GM21367 (cell line): ENCODE data around the gene RALGPS2.
"Not testable (repeated sequence)": the region's sequence is repeated elsewhere in the genome, so short reads cannot be mapped to it uniquely, and the experiment has no call there.

Experiments used
- ATAC-seq: cut with Tn5 transposase; IDR thresholded peaks from one replicate; pipeline ENCODE4 v1.9.1; 2021; ENCODE audit not compliant: unreplicated experiment

RALGPS2 gene

DNA sequence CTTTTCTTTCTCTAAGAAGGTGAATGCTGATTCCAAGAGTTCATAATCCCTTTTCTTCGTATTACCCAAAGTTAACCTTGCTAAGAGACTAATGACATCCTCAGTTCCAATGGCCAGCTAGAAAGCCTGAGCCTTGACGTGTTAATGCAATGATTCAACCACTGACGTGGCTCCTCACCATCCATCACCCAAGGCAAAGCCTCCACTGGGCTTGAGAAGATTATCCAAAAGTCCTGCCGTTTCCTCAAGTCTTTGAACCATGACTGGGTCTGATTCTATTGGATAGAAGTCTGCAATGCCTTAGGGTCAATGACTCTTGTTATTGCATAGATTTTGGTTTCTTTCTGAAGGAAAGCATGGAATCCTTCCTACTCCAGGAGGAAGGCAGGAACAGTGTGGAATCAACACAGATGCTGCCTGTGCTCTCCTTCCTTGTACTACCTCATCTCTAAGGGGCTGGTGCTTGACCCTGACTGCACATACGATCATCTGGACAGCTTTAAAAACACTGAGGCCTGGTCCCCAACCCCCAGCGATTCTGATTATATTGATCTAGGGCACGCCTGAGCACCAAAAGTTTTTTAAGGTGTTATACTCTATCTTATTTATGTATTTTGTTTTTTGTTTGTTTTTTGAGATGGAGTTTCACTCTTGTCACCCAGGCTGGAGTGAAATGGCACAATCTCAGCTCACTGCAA lies 215.2 kb downstream of the RALGPS2 start:
- ATAC-seq = no peak

DNA sequence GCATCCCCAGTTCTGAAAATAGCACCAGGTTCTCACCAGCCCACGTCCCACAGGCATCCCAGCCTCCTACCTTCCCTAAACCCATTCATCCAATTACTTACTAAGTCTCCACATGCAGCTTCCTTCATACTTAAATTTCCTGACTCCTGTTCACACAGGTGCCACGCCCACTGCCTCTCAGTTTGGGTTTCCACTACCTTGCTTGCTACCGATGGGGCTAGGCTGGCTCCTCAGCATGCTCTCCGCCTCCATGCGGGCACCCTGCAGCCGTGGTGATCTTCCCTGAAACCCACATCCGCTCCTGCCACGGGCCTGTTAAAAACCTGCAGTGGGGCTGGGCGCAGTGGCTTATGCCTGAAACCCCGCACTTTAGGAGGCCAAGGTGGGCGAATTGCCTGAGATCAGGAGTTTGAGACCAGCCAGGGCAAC lies 216.2 kb downstream of the RALGPS2 start:
- no peak for ATAC-seq

DNA sequence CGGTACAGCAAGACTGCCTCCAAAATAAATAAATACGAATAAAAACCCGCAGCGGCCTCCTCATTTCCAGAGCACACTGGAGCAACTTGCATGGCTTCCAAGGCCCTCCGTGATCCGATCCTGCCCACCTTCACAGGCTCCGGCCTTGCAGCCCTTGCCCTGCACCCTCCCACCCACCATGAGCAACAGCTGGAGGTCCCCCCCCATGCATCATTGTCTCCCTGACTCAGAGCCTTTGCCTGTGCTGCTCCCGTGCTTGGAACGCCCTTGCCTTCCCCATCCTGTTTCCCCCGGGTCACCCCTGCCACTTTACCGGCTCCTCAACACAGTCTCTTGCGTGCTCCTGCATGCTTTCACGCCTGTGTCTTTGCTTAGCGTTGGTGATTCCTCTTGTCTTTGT lies 216.8 kb downstream of the RALGPS2 start:
- no peak for ATAC-seq

DNA sequence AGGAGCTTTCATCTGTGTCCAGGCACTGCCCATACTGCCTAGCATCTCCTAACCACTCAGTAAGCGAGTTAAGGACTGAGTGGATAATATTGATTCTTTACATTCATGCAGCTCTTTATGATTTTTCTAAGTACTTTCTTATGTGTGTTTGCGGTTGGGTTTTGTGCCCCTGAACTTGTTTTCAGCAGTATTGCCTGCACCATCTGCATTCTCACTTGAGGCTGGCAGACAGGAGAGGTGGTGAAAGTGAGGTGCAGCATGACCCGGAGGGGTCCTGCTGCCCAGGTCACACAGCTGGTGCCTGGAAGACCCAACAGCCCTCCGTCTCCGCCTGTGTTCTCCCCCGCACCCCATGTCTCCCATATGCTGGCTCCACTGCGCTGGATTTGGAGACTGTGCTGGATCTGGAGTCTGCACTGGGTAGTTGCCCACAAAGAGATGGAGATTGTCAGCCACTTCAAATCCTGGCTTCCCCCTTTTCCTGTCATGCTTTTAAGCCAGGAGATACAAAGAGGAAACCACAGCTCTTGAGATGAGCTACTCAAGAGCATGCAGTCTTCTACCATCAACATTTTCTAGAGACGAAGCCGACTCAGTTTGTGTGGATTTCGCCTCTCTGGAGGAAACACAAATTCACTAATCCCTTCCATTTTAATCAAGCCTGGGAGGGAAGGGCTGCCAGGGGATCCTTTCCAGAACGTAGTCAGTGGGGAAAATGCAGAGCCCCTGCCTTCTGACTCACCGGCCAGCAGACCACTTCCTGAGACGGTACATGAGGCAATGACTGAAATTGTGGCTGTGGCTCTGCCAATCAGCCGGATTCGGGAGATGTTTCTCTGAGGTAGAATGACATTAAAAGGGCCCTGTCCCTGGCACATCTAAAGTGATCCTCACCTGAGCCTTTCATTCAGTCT lies 217.5 kb downstream of the RALGPS2 start:
- no peak for ATAC-seq

DNA sequence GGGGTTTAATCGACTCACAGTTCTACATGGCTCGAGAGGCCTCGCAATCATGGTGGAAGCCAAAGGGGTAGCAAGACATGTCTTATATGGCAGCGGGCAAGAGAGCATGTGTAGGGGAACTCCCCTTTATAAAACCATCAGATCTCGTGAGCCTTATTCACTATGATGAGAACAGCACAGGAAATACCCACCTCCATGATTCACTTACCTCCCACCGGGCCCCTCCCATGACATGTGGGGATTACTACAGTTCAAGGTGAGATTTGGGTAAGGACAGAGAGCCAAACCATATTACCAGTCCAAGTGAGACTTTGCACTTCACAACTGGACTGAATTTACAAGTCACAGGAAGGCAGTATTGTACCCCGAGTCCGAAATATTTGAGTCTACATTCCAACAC lies 219.7 kb downstream of the RALGPS2 start:
- no peak for ATAC-seq

DNA sequence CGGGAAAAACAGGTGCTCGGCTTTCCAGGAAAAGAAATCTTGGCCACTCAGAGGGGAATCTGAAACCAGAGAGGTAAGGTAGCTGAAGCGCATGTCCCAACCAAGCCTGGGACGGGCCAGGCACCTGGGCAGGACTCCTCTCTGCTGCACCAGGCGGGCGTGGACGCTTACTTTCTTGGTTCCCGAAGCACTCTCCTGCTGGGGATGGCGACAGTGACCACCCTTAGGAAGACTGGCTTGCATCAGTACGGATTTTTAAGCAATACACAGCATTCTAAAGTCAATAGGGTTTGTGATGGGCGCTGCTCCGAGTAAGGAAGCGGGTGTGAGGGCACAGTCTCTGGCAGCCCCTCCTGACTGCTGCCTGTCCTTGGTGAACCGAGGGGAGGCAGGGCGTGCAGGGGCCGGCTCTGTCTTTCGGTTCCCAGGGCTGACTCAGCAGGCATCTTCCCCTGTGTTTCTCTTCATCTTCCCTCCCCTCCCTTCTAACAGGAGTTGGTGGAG lies 220.8 kb downstream of the RALGPS2 start:
- ATAC-seq = no peak

DNA sequence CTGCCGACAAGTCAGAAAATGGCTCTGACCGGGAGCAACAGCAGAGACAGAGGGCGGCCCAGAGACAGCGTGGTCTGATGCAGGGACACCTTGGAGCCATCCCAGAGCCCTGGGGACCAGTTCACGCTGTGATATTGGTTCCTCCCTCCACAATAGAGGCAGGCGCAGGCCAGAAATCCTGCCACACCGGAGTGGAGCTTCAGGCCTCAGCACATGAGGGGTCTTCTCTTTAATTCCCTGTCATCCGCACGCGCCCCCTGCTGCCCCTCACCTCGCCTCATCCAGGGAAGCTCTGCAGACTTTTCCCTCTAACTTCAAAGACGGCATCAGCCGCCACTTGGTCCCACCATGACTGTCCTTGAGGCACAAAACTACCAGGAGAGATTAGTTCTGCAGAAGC lies 221.4 kb downstream of the RALGPS2 start:
- ATAC-seq = no peak

DNA sequence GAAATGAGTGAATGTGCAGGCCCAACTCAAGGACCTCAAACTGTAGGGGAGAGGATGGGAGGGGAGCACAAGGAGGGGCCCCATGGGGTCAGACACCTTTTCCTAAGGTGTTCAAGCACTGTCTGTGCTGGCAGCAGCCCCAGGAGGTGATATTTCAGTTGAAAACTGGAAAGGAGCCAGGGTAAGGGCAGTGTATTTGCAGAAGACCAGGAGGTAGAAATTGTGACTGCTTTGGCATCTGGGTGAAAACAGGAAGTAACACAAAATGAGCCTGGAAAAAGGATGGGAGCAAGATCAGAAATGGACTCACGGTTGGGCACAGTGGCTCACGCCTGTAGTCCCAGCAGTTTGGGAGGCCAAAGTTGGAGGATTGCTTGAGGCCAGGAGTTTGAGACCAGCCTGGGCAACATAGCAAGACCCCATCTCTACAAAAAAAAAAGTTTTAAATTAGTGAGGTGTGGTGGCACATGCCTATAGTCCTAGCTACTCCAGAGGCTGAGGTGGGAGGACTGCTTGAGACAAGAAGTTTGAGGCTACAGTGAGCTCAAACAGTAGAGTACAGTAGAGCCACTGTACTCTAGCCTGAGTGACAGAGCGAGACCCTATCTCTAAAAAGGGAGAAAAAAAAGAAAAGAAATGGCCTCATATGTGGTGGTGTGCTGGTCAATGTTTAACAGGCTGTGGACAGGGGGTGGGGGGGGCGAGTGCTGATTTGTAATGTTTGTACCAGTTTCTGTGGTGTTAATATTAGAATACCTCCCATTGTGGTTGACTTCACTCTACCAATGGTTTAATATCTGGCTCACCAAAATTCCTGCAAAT lies 222.0 kb downstream of the RALGPS2 start:
- no peak for ATAC-seq

DNA sequence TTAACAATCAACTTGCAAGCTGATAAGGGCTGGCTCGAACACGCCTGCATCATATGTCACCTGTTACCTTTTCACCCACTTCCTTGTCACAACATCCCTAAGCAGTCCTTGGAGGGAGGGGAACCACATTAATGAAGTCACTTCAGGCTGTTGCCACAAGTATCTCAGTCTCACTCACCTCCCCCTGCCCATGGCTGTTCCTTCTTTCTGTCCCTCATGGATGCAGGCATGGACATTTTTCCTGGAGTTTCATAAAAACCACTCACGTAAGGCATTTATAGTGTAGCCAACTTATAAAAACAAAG lies 222.6 kb downstream of the RALGPS2 start:
- no peak for ATAC-seq

DNA sequence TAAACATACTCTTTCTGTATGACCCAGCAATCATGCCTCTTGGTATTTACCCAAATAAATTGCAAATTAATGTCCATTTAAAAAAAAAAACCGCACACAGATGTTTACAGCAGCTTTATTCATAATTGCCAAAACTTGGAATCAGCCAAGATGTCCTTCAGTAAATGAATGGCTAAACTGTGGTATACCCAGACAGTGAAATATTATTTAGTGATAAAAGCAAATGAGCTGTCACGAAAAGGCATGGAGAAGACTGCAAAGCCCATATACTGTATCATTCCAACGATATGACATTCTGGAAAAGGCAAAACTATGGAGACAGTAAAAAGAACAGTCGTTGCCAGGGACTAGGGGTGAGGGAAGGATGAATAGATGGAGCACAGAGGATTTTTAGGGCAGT lies 223.6 kb downstream of the RALGPS2 start:
- no peak for ATAC-seq

DNA sequence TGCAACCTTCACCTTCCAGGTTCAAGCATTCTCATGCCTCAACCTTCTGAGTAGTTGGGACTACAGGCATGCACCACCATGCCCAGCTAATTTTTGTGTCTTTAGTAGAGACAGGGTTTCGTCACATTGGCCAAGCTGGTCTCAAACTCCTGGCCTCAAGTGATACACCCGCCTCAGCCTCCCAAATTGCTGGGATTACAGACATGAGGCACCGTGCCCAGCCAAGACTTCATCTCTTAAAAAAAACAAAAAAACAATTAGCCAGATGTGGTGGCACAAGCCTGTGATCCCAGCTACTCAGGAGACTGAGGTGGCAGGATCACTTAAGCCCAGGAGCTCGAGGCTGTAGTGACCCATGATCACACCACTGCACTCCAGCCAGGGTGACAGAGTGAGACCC lies 224.8 kb downstream of the RALGPS2 start:
- not testable (repeated sequence) for ATAC-seq

DNA sequence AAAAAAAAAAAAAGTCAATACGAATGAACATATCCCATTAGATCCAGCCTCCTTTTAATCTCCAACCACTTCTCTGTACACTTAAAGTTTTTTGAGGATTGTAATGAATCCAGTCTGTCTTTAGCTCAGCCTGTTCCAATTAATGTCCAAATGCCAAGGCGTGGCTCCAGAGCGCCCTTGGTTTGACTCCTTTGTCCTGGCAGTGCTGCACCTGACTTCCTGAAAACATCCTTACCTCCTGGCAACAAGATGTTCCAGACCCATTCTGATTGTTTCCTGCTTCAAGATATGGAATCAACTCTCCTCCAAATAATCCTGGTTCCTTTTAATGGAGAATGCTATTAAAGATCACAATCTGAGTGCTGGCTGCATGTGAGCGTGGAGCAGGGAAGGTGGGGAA lies 226.6 kb downstream of the RALGPS2 start:
- no peak for ATAC-seq

DNA sequence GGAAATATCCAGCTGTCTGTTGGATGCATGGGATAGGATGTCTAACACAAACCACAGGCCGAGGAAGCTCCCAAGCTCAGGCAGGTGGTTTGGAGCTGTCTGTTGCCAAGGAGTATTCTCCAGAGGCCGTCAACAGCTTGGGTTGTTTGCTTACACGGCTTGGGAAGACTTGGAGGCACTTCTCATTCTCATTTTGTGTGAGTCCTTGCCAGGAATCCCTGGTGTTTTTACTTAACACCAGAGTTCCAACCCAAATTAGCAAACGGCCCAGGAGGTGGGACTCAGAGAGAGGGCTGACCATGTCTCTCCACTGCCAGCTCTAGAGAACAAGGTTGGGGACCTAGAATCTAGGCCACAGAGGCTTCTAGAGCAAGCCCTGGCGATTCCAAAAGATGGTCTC lies 228.0 kb downstream of the RALGPS2 start:
- no peak for ATAC-seq

DNA sequence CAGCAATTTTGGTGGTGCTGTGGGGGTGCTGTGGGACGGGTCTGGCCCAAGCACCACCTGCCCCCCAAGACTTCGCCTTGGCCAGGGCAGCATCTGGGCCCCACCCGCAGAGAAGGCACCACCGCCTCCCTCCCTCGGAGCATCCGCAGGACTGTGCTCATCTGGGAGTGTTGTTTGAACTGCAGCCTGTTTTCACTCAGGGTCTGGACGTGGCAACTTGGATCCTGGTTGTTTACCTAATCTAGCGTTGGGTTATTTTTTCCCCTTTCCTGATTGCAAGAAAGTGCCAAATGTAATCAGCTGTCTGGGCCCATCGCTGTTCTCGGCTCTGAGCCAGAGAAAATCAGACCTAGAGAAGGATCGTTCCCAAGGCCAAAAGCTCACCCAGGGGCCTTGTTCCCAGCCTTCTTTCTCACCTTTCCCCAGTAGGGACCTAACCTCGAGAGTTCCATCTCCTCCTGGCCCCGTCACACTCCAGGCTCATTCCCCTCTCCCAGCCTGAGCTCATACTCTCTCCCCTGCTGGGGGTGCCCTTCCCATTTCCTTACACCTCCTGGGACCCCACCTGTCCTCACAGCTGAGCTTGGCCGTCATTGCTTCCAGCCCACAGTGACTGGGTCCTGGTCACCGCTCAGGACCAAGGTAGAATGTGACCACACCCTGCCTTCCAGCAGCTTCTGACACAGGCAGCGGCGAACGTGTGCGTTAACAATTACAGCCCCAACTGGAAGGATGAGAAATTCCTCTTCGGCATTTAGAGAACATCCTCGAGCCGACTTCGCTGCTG lies 228.7 kb downstream of the RALGPS2 start:
- no peak for ATAC-seq

DNA sequence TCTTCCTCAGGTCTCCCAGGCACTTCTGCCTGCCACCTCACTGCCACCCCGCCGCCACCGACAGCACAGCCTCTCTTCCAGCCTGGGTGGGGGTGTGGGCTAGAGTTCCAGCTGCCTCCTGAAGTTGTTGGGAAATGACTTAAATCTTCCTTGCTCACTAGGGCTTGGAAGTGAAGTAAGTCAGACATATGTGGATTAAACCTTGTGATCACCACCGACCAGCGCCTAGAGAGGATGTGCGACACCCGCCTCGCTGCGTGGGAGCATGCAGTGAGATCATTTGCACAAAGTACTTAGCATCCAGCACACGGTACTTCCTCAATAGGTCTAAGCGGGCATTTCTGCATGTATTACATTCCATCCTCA lies 229.3 kb downstream of the RALGPS2 start:
- ATAC-seq = no peak

DNA sequence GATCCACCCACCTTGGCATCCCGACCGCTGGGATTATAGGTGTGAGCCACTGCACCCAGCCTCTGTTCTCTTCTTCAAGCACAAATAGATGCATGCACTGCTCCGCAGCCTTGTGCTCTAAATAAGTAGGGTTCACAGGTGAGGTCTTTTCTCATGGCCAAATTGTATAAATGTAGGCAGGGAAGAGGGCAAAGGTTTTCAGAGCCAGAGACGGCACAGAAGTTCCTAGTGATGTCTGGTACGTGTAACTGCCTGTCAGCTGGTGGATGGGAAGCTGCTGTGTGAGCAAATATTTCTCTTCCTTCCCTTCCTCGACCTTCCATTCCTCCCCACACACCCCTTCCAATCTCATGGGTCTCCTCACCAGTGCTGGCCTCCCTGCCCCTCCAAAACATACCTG lies 229.9 kb downstream of the RALGPS2 start:
- ATAC-seq = no peak

DNA sequence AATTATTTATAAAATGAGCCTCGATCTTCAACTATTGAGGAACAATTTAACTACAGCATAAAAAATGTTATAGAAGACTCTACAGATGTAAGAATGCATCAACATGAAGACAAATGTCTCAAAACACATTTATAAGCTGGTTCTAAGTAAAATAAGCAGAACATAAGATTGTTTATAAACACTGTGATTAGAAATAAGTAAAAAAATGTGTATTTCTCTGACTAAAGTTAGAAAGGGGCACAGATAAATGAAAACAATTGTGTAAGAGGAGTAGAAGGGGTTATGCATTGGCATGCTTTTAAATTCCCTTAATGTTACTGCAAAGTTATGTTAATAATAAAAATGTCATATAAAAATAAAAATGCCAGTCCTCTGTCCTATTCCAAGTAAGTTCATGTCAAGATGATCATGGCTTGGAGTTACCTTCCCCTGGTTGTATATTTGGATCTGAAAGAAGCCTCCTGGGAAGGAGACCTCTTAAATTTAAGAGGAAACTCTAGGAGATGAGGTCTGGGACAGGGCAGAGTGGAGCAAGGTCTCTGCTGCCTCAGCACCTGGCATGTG lies 230.4 kb downstream of the RALGPS2 start:
- no peak for ATAC-seq

DNA sequence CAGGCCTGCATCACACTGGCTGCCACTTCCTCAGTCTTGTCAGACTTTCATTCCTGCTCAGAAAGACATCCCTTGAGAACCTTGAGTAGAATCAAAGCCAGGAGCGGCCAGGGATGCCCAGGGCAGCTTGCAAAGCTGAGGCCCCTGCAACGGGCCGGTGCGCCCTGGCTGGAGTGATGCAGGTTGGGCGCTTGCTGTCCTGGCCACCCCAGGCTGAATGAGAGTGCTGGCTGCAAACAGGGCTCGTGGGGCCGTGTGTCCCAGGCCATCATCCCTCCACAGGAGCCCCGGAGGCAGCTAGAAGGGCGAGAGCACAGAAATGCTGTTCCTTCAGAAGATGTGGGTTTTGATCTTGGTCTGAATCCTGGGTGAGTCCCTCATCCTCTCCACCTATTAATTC lies 233.4 kb downstream of the RALGPS2 start:
- no peak for ATAC-seq

DNA sequence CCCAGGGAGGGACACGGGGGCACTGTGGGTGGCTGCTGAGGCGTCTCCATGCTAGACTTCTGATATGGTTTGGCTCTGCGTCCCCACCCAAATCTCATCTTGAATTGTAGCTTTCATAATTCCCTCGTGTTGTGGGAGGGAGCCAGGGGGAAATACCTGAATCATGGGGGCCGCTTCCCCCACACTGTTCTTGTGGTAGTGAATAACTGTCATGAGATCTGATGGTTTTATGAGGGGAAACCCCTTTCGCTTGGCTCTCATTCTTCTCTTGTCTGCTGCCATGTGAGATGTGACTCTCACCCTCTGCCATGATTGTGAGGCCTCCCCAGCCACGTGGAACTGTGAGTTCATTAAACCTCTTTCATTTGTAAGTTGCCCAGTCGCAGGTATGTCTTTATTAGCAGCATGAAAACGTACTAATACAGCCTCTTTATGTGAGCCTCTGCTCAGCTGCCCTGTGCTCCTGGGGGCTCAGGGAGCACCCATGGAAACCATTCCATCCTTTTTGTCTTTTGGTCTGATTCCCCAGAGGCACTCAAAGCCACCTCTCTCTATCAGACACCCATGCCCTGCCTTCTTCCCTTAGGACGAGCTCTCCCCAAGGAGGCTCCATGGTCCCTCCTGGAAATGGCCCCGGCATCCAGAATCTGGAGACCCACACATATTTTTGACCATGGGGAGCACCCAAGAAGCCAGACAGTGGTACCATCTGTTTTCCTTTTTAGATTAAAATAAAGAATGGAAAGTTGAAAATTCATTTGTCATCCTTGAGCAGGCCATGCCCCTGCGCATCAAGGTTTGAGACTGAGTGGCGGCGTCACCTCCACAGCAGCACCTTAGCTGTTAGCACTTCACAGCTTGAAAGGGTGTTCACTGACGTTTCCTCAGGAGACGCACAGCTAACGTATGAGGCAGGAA lies 234.8 kb downstream of the RALGPS2 start:
- ATAC-seq = no peak
